Measurements from ENCODE around the gene ZNF679. TPM values are rescaled to one million over a fixed set of nuclear protein-coding genes. Genes with fewer than 3 reads are reported as not detected.
"Not testable (repeated sequence)": the region's sequence is repeated elsewhere in the genome, so short reads cannot be mapped to it uniquely, and the experiment has no call there.

ZNF679 gene
- polyA plus RNA-seq, 3 donors = not detected

GRCh38 chr7:64308016-64308270, 79.7 kb downstream of the ZNF679 start:
- DNase-seq = no peak

DNA sequence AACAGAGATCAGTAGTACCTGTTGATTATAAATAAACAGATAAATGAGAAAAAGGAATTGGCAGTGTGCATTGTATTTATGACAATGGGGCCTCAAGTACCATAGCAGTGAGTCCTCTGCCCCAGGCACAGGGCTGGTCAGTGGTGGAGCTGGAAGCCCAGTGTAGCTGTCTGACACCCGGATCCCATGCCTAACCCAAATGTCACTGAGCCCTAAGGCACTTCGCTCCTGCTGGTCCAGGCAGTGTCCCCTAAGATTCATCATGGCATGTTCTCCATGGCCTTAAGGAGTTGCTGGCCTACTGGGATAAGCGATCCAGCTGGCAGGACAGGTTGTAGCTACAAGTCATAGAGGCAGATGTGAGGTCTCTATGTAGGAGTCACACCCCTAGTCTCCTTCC, 82.2 kb downstream of the ZNF679 start:
- DNase-seq = no peak

DNA sequence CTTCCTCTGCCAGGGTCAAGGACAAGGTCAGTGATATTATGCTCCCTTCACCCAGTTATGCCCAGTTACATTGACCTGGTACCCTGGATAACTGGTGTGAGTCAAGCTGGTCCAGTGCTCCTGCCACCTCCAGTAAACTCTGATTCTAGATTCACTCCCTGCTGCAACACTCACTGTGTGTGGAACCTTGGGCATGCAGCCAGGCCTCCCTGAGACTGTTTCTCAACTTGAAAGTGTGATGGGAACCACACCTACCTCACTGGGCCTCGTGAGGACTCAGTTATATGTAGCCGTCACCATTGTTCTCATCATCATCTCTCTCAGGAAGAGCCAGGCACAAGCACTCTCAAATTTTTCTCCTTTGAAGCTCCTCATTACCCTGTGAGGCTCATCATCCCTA, 84.6 kb downstream of the ZNF679 start:
- DNase-seq = no peak

GRCh38 chr7:64313740-64314491, 85.6 kb downstream of the ZNF679 start, which contains the start of gene ZNF736:
ZNF736 (plus strand) TSS chr7:64313961; CDS start chr7:64314151, 190 bp downstream.
- peak; percentile 94 for DNase-seq

DNA sequence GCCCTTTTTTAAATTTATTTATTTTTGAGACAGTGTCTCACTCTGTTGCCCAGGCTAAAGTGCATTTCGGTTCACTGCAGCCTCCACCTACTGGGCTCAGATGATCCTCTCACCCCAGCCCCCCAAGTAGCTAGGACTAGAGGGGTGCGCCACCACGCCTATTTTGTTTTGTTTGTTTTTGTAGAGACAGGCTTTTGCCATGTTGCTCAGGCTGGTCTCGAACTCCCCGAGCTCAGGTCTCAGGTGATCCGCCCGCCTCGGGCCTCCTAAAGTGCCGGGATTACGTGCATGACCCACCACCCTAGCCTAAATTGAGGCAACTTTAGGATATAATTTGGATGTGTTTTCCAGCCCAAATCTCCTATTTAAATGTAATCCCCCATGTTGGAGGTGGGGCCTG, 86.3 kb downstream of the ZNF679 start:
- no peak for DNase-seq

- not testable (repeated sequence) for DNase-seq
Measured at GRCh38 chr7:64316031-64316742, 87.9 kb downstream of the ZNF679 start.

Other genes starting within 250 kb of the ZNF679 start
- not detected for gene ZNF722, start 229.6 kb upstream of the ZNF679 start, polyA plus RNA-seq (ENCODE audit: insufficient read length in 3 of 3)
- gene ZNF727, start 183.0 kb upstream of the ZNF679 start, polyA plus RNA-seq (ENCODE audit: insufficient read length in 3 of 3) = under 1 TPM in 2 of 3 donors, not detected in 1; 0.14 to 0.62 TPM
- not detected for gene ZNF735, start 21.3 kb upstream of the ZNF679 start, polyA plus RNA-seq (ENCODE audit: insufficient read length in 3 of 3)
- gene ZNF736, start 85.5 kb downstream of the ZNF679 start, polyA plus RNA-seq (ENCODE audit: insufficient read length in 3 of 3) = 10 to 100 TPM; 16.1 to 27.8 (median 23.5) TPM

All from renal pelvis (tissue), 4 donors.